ENCODE results near the gene PLSCR4.
"Not testable (repeated sequence)": the region's sequence is repeated elsewhere in the genome, so short reads cannot be mapped to it uniquely, and the experiment has no call there.

The PLSCR4 gene

GRCh38 chr3:146246526-146246925, 4.4 kb downstream of the PLSCR4 start:
- DNase-seq: no peak

- no peak for DNase-seq
Measured at GRCh38 chr3:146243559-146243958, 7.3 kb downstream of the PLSCR4 start.

DNA sequence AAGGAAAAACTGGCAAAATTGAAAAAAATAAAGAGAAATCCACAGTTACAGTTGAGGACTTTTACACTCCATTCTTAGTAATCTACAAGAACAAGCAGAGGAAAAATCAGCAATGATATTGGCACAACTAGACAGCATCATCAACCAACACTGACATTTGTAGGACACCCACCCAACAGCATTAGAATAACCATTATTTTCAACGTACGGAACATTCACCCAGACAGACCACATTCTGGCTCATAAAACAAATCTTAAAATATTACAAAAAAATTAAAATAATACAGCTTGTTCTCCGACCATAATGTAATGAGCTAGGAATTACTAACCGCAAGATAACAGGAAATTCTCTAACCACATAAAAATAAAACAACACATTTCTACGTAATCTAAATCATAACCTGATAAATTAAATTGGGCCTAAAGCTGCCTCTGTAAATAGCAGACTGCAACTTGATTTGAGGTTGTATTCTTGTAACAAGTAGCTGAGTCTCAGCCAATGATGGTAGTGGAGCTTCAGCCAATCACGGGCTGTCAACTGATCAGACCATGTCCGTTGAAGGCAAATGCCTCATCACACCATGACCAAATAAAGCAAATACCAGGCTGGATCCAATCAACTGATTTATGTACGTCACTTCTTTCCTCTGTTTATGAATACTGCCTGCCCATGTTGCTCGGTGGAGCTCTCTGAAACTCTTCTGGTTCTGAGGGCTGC, 9.2 kb downstream of the PLSCR4 start:
- DNase-seq: no peak

DNA sequence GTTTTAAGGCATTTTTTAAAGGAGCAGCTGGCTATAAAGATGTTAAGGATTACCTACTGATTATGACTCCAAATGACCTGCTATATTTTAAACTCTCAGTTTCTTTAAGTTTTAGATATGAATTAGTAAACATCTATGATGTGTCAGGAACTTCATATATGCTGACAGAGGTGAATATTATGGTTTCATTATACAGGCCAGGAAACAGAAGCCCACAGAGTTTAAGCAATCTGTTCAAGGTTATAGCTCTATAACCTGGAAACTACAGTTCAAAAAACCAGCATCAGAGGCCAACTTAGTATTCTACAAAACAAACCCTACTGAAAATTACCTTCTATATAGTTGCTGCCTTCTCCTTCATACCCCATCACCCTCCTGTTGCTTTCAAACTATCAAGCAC, 17.4 kb downstream of the PLSCR4 start:
- no peak for DNase-seq

DNA sequence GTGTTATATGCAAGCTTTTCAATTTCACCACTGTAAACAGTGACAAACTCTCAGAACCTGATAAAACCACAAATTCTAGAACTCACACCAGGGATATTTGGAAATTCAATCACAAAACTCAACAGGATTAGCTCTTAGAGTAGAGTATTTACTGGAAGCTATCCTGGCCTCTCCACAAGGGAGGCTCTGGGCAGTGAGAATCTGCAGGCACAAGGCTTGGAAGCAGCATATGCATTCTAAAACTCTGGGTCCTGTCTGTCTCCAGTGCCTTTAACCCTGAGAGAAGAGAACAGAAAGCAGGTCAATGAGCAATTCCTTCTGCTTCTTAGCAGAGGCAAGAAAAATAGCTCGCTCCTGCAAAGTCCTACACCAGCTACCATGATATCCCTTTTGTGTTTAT, 23.4 kb downstream of the PLSCR4 start:
- DNase-seq: no peak

- DNase-seq: no peak
Measured at GRCh38 chr3:146226881-146227280, 24.0 kb downstream of the PLSCR4 start.

DNA sequence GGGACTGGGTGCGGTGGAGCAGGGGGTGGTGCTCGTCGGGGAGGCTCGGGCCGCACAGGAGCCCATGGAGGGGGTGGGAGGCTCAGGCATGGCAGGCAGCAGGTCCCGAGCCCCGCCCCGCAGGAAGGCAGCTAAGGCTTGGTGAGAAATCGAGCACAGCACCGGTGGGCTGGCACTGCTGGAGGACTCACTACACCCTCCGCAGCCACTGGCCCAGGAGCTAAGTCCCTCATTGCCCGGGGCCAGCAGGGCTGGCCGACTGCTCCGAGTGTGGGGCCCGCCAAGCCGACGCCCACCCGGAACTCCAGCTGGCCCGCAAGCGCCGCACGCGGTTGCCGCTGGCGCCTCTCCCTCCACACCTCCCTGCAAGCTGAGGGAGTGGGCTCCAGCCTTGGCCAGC, 25.4 kb downstream of the PLSCR4 start:
- not testable (repeated sequence) for DNase-seq

DNA sequence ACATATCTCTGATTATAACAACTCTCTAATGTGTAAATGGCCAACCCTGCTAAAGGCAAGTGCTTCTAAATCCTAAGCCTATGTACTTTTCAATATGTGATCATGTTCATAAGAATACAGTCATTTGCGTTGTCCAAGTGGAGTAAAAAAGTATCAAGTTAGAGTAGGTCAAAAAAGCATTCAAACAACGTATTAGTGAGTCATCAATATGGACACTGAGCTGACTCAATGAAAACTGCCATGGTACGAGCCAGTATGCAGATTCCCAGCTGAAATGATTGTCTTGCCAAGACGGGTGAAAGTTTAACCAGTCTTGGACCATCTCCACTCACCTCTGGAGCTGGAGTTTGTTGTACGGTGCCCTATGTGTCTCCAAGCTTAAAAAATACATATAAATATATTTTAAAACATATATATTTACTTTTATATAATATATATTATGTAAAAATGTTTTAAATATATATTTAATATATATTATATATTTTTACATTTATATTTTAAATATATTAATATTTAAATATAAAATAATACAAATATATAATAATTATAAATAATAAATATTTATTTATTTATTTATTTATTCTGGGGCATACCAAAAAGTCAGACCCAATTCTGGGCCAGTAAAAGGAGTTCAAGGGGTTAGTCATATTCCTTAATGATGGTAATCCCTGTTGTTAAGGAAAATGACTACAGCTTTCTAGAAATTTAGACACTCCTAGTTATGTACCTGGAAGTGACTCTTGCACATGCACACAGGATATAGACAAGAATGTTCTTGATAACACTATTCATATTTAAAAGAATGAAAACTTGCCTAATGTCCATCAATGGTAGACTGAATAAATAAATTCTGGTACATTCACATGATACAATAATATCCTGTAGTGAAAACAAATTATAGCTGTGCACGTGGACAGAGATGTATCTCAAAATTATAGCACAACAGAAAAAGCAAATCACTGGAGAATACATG, 27.2 kb downstream of the PLSCR4 start:
- DNase-seq: no peak

- no peak for DNase-seq
Measured at GRCh38 chr3:146222204-146223046, 28.5 kb downstream of the PLSCR4 start.

DNA sequence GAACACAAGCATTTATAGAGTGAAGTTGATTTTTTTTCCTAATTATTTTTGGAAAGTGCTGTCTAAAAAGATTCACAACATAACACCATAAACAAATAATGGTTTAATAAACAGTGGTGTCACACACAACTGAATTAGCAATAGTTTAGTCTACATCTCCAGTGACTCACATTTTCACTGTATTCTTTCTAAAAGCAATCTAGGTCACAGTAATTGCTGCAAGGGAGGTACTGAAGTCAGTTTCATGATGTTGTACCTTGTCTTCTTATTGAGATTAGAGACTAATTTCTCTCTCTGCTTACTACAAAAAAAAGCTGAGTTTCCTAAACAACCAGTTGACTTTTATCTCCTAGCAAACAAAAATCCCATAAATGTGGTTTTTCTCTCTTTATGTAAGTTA, 29.6 kb downstream of the PLSCR4 start:
- no peak for DNase-seq

- DNase-seq: no peak
Measured at GRCh38 chr3:146218880-146219866, 31.7 kb downstream of the PLSCR4 start.

DNA sequence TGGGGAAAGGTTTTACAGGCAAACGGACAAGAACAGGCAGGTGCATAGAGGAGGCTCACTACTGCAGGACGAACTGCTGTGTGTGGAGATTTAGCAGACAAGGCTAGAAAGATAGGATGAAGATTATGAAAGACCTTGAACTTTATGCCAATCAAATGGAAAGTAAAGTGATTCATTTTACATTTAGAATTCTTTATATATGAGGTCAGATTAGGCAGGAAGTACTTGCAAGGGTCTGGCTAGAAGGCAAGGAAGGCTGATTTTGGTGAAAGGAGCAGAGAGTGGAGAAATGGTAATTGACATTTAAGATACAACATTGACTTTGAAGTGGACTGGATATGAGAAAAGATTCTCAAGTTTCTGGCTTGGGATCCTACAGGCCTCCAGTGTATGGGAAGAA, 33.6 kb downstream of the PLSCR4 start:
- no peak for DNase-seq

DNA sequence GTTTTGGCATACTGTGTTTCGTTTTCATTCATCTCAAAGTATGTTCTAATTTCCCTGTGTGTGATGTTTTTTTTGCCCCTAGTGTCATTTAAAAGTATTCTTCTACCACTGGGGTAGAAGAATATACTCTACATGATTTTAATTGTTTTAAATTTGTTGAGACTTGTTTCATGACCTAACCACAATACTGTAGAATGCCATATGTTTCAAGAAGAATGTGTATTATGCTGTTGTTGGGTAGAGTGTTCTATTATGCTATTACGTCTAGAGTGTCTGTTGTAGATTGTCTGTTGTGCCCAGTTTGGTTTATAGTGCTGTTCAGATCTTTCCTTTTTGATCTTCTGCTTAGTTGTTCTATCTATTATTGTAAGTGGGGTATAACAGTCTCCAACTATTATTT, 36.4 kb downstream of the PLSCR4 start:
- DNase-seq: no peak

DNA sequence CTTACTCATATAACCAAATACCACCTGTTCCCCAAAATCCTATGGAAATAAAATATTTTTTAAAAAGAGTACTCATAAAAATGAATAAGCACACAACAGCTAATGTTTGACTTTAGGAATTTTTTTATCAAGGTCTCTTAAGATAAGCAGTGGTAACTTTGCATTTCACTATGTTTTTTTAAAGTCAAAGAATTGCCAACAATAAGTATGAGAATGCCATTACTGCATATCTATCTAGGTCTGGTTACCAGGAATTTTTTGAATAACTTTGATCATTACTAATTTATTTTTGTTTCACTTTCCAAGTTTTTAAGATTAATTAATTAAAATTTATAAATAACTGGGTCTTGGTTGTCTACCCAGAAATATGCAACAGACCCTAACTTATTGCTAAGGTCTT, 41.5 kb downstream of the PLSCR4 start:
- DNase-seq: no peak

DNA sequence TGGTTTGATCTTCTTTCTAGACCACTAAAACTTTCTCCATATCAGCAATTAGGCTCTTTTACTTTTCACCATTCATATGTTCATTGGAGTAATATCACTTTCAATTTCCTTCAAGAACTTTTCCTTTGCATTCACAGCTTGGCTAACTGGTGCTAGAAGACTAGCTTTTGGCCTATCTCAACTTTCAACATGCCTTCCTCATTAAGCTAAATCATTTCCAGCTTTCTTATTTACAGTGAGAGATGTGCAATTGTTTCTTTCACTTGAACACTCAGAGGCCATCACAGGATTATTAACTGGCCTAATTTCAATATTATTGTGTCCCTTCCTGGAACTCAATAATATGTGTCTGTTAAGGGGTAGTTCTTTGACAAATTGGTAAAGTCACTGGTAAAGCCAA, 47.1 kb downstream of the PLSCR4 start:
- no peak for DNase-seq

GRCh38 chr3:146200461-146201220, 50.3 kb downstream of the PLSCR4 start:
- DNase-seq: no peak

DNA sequence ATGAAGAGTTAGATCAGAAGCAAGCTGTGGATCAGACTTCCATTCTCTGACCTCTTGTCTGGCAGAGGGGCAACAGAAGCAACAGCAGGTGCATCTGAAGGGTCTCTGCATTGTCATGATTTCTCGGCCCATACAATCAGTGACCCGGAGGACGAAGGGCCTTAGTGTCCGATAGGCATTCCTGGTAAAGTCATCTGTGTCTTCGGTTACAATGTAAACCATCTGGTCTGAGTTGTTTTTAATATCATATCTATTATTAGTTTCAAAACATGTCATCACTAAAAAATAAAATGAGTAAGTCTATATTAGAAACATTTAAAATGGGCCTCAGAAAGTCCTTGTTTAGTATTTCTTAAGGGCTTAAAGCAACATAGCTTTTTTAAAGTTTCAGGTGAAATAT, 51.1 kb downstream of the PLSCR4 start:
- DNase-seq: no peak

GRCh38 chr3:146196789-146197188, 54.1 kb downstream of the PLSCR4 start:
- DNase-seq: no peak

GRCh38 chr3:146195605-146196004, 55.3 kb downstream of the PLSCR4 start:
- no peak for DNase-seq

- no peak for DNase-seq
Measured at GRCh38 chr3:146195030-146195429, 55.9 kb downstream of the PLSCR4 start.

DNA sequence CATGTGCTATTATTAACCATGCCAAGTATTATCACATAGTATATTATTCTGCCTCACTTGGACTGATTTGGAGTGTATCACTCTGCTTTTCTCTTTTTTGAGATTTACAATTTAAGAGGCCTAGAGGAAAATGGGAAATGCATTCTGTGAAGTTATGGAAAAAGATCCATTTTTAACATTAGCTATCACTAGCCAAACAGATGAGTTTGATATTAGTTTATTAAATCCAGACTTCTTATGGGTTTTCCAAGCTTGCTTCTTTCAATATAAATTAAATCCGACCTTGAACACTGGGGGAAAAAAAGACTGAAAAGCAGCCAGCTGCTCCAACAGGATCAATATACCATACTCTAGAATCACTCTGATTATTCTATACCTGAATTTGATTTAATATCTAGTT, 59.9 kb downstream of the PLSCR4 start:
- no peak for DNase-seq

Data from NCI-H1436 treated with DMSO at 0.1 percent for 48 hours (cell line).